ENCODE measurements around the gene BORCS5.
"Not testable (repeated sequence)": the region's sequence is repeated elsewhere in the genome, so short reads cannot be mapped to it uniquely, and the experiment has no call there.

BORCS5 gene

GRCh38 chr12:12470751-12471306 lies 114.0 kb downstream of the BORCS5 start:
- no peak for TF ChIP-seq CTCF (IDR thresholded peaks at IDR 0.05; ENCODE audit: extremely low read depth, insufficient read depth, missing control alignments)
- no peak for DNase-seq (ENCODE audit: low spot score)
- in situ Hi-C loops (cut with MboI; ENCODE audit: low pct_unique_long_range_greater_than_20kb, low sequenced_read_pairs, unreplicated experiment): no loop called here

- in situ Hi-C loops (cut with MboI; ENCODE audit: low pct_unique_long_range_greater_than_20kb, low sequenced_read_pairs, unreplicated experiment); DNase-seq (ENCODE audit: low spot score): not testable (repeated sequence)
Observed at GRCh38 chr12:12471982-12472961, 115.4 kb downstream of the BORCS5 start.

- no peak for TF ChIP-seq CTCF (IDR thresholded peaks at IDR 0.05; ENCODE audit: extremely low read depth, insufficient read depth, missing control alignments)
- no peak for DNase-seq (ENCODE audit: low spot score)
- in situ Hi-C loops (cut with MboI; ENCODE audit: low pct_unique_long_range_greater_than_20kb, low sequenced_read_pairs, unreplicated experiment): no loop called here
Observed at GRCh38 chr12:12473223-12473622, 116.3 kb downstream of the BORCS5 start.

GRCh38 chr12:12474471-12474928 lies 117.6 kb downstream of the BORCS5 start:
- peak; percentile 36 for DNase-seq (ENCODE audit: low spot score)
- in situ Hi-C loops (cut with MboI; ENCODE audit: low pct_unique_long_range_greater_than_20kb, low sequenced_read_pairs, unreplicated experiment): no loop called here
- no peak for TF ChIP-seq CTCF (IDR thresholded peaks at IDR 0.05; ENCODE audit: extremely low read depth, insufficient read depth, missing control alignments)

- in situ Hi-C loops (cut with MboI; ENCODE audit: low pct_unique_long_range_greater_than_20kb, low sequenced_read_pairs, unreplicated experiment): no loop called here
- DNase-seq (ENCODE audit: low spot score): peak; percentile 91
- TF ChIP-seq CTCF (IDR thresholded peaks at IDR 0.05; ENCODE audit: extremely low read depth, insufficient read depth, missing control alignments): peak; percentile 29
Observed at GRCh38 chr12:12474931-12475795, 118.3 kb downstream of the BORCS5 start.

GRCh38 chr12:12476857-12477531 lies 120.1 kb downstream of the BORCS5 start:
- in situ Hi-C loops (cut with MboI; ENCODE audit: low pct_unique_long_range_greater_than_20kb, low sequenced_read_pairs, unreplicated experiment): no loop called here
- TF ChIP-seq CTCF (IDR thresholded peaks at IDR 0.05; ENCODE audit: extremely low read depth, insufficient read depth, missing control alignments): no peak
- DNase-seq (ENCODE audit: low spot score): no peak

Measured in GM13977 (cell line).